ENCODE measurements around the gene GPLD1. TPM values are rescaled to one million over a fixed set of nuclear protein-coding genes. Genes with fewer than 3 reads are reported as not detected.

GPLD1 gene
- total RNA-seq, 1 donor from 2014 or later = 53.1 TPM

- no peak for ATAC-seq
Observed at GRCh38 chr6:24455061-24455460, 34.3 kb downstream of the GPLD1 start.

GRCh38 chr6:24454452-24454851, 34.9 kb downstream of the GPLD1 start:
- ATAC-seq = no peak
- DNase-seq (ENCODE audit: low spot score) = no peak

More at GRCh38 chr6:24455061-24455460, 34.3 kb downstream of the GPLD1 start:
- DNase-seq (ENCODE audit: low spot score) = no peak

GRCh38 chr6:24453921-24454320, 35.5 kb downstream of the GPLD1 start:
- ATAC-seq (no peak), DNase-seq (ENCODE audit: low spot score) (no peak)

GRCh38 chr6:24451581-24452388, 37.6 kb downstream of the GPLD1 start:
- DNase-seq (ENCODE audit: low spot score) = no peak

GRCh38 chr6:24448828-24449525, 40.4 kb downstream of the GPLD1 start:
- ATAC-seq = no peak
- no peak for DNase-seq (ENCODE audit: low spot score)

More at GRCh38 chr6:24451581-24452388, 37.6 kb downstream of the GPLD1 start:
- peak; percentile 71 for ATAC-seq

- DNase-seq (ENCODE audit: low spot score) = no peak
- no peak for ATAC-seq
Observed at GRCh38 chr6:24448396-24448795, 41.0 kb downstream of the GPLD1 start.

GRCh38 chr6:24446670-24447069, 42.7 kb downstream of the GPLD1 start:
- ATAC-seq = no peak
- no peak for DNase-seq (ENCODE audit: low spot score)

GRCh38 chr6:24445704-24446103, 43.7 kb downstream of the GPLD1 start:
- ATAC-seq (no peak), DNase-seq (ENCODE audit: low spot score) (no peak)

- DNase-seq (ENCODE audit: low spot score) (no peak), ATAC-seq (no peak)
Observed at GRCh38 chr6:24444588-24444987, 44.8 kb downstream of the GPLD1 start.

- DNase-seq (ENCODE audit: low spot score) = no peak
- ATAC-seq = no peak
Observed at GRCh38 chr6:24441599-24441904, 47.8 kb downstream of the GPLD1 start.

GRCh38 chr6:24440897-24441598, 48.3 kb downstream of the GPLD1 start:
- DNase-seq (ENCODE audit: low spot score) = no peak
- ATAC-seq = no peak

- ATAC-seq = no peak
- DNase-seq (ENCODE audit: low spot score) = no peak
Observed at GRCh38 chr6:24439858-24440539, 49.4 kb downstream of the GPLD1 start.

- ATAC-seq (no peak), DNase-seq (ENCODE audit: low spot score) (no peak)
Observed at GRCh38 chr6:24436979-24437378, 52.4 kb downstream of the GPLD1 start.

- DNase-seq (ENCODE audit: low spot score) (no peak), ATAC-seq (no peak)
Observed at GRCh38 chr6:24432611-24433010, 56.8 kb downstream of the GPLD1 start.

GRCh38 chr6:24431045-24431451, 58.3 kb downstream of the GPLD1 start:
- no peak for DNase-seq (ENCODE audit: low spot score)
- ATAC-seq = peak; percentile 85

- no peak for ATAC-seq
- no peak for DNase-seq (ENCODE audit: low spot score)
Observed at GRCh38 chr6:24430086-24430485, 59.3 kb downstream of the GPLD1 start.

GRCh38 chr6:24429146-24429545, 60.2 kb downstream of the GPLD1 start:
- ATAC-seq = no peak
- no peak for DNase-seq (ENCODE audit: low spot score)

GRCh38 chr6:24428615-24429014, 60.8 kb downstream of the GPLD1 start:
- no peak for DNase-seq (ENCODE audit: low spot score)
- ATAC-seq = no peak

GRCh38 chr6:24426729-24427446, 62.5 kb downstream of the GPLD1 start:
- ATAC-seq (peak; percentile 10), DNase-seq (ENCODE audit: low spot score) (no peak)

- no peak for ATAC-seq
- DNase-seq (ENCODE audit: low spot score) = no peak
Observed at GRCh38 chr6:24425091-24425490, 64.3 kb downstream of the GPLD1 start.

GRCh38 chr6:24419526-24419925, 69.9 kb downstream of the GPLD1 start:
- ATAC-seq (no peak), DNase-seq (ENCODE audit: low spot score) (no peak)

All from left lobe of liver (tissue), 2 donors.